Suppressor macrophage (primary cell): ENCODE data around the gene CABP7.
A peak's percentile ranks its signal among the peaks of the same experiment; 100 is the strongest.

Experiments used
- DNase-seq, 4 experiments: peaks; one replicate each; pipeline ENCODE4 v3.0.0-alpha.2; 2020 to 2022

CABP7 gene

DNA sequence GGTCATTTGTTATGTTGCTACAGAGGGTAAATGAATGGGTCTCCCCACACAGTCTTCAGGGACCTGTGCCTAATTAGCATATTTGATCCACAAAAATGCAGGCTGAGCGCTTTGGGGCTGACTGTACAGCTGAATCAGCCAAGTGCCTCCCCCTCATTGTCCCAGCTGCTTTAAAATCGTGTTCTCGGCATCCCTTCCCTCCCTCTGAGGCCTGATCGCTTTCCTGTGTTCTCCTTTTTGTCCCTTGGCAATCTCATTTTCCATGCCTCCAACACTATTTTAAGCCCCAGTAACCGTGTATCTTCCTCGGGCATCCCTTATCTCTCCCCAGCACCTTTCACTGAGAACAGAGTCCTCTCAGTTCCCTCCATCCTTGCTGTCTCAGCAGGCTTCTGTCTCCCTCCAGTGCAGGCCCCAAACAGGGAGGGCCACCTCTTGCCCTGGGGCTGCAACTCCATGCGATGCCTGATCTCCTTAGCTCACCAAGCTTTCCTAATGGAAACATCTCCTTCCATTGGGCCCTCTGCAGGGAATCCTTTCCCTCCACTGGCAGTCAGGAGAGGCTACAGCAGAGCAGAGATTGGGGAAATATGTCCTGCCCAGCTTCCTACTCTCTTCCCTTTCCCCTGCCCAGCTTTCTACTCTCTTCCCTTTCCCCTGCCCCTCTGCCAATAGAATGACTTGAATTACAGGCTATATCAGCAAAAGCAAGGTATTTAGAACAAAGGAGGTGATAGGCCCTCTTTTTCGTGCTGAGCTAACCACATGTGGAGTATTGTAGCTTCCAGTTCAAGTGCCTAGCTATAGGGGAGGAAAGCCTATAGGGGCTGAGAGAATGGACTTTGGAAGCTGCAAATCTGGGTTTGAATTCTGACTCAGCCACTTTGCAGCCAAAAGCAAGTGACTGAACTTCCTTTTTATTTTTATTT is 61.2 kb downstream of the CABP7 start:
- DNase-seq = peak; percentile 11 to 50 (median 44)
